Measurements from ENCODE around the gene CPXM2. TPM values are rescaled to one million over a fixed set of nuclear protein-coding genes. Genes with fewer than 3 reads are reported as not detected.

CPXM2 gene
- total and polyA plus RNA-seq, 9 of the 15 experiments (the other 6 are each of a cell fraction or from before 2014, with no cell fraction given): not detected

- DNase-seq (ENCODE audit: extremely low read depth in 1 of 4, low spot score in 3 of 4): no peak
- 0% methylated on average over 3 of the region's 6 CpGs for WGBS (ENCODE audit: insufficient coverage, low coverage, missing lambda C conversion rate)
- CTCF ChIA-PET (ENCODE audit: low intra/inter-chr PET ratio): no interaction called here
- in situ Hi-C loops (cut with MboI): no loop called here
- Histone ChIP-seq H4K20me1 (replicated peaks; ENCODE audit: control insufficient read depth, insufficient read depth, low read length) (no peaks in the 10 kb centered on the region), H3K27me3 (ENCODE audit: control insufficient read depth in 2 of 2, insufficient read depth in 2 of 2, low read length in 2 of 2) (no peaks in the 10 kb centered on the region), H2AFZ (ENCODE audit: low read depth, low read length) (no peak overlapping the region), H3K4me2 (ENCODE audit: insufficient read depth, low read length) (no peak overlapping the region), H3K9ac (ENCODE audit: insufficient read depth in 1 of 2, low read depth in 2 of 2, low read length in 2 of 2) (no peak overlapping the region), H3K36me3 (ENCODE audit: control insufficient read depth, insufficient read depth, low read length) (no peaks in the 10 kb centered on the region), H3K4me3 (no peak overlapping the region), H3K9me3 (replicated peaks; ENCODE audit: control insufficient read depth, insufficient read depth, low read depth, low read length) (no peaks in the 10 kb centered on the region), H3K9me1 (ENCODE audit: control insufficient read depth, insufficient read depth, low read length) (no peaks in the 10 kb centered on the region), H3K27ac (ENCODE audit: extremely low read depth, low read depth, low read length) (no peak overlapping the region), H3K4me1 (replicated peaks in 1 of 2; ENCODE audit: control insufficient read depth in 2 of 2, insufficient read depth in 2 of 2, low read length in 2 of 2) (no peaks in the 10 kb centered on the region; a peak in 1 of 5 replicates), H3K79me2 (ENCODE audit: control insufficient read depth, insufficient read depth, low read length) (no peaks in the 10 kb centered on the region)
- intact Hi-C loops (cut with micrococcal nuclease): no loop called here
- no peak for TF ChIP-seq TBP (optimal IDR thresholded peaks at IDR 0.05; ENCODE audit: low read depth, low read length)
- no peak for TF ChIP-seq ATF7 (IDR thresholded peaks at IDR 0.05)
- TF ChIP-seq EP400 (IDR thresholded peaks at IDR 0.05): no peak
- no peak for TF ChIP-seq NCOR1 (IDR thresholded peaks at IDR 0.05)
- TF ChIP-seq PHF21A (IDR thresholded peaks at IDR 0.05; ENCODE audit: borderline replicate concordance, low read depth): no peak
- TF ChIP-seq MYBL2 (IDR thresholded peaks at IDR 0.05; ENCODE audit: low read depth): no peak
- TF ChIP-seq MYBL2 (CRISPR knock-in tag; IDR thresholded peaks at IDR 0.05; ENCODE audit: borderline replicate concordance): no peak
- TF ChIP-seq TGIF2 (CRISPR knock-in tag; IDR thresholded peaks at IDR 0.05): no peak
- TF ChIP-seq MITF (IDR thresholded peaks at IDR 0.05): no peak
- TF ChIP-seq RBM14 (IDR thresholded peaks at IDR 0.05; ENCODE audit: borderline replicate concordance, insufficient read depth, low read depth, low read length): no peak
- TF ChIP-seq STAG1 (CRISPR knock-in tag; IDR thresholded peaks at IDR 0.05; ENCODE audit: borderline replicate concordance): no peak
- no peak for TF ChIP-seq GTF2E2 (tag; IDR thresholded peaks at IDR 0.05)
- no peak for FAIRE-seq
- POLR2A ChIA-PET: no interaction called here
- no peak for ATAC-seq
- no TSS peak for BruUV-seq (replicated peaks)
These were observed 186.8 kb downstream of the CPXM2 start for GRCh38 chr10:123704812-123705211.

Data from K562 (cell line).